Measurements from ENCODE around the gene DTNA.

DTNA gene

DNA sequence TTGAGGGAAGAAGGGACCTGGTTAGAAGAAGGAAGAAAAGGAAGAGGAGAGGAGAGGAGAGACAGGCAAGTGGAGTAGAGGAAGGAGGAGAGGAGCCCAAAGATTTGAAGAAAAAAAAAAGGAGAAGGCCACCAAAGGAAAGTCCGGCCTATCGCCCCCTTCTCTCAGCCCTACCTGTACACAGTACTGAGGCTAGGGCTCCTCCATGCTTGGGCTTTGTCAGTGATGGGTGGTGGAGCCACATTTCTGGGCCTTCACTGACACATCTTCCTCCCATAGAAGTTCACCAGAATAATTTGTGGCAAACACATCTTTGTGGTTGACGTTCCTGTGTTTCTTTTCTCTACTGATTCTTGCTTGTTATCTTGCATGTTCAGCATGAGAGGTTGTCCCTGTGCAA, 125.4 kb downstream of the DTNA start:
- DNase-seq (ENCODE audit: low spot score) = no peak
- in situ Hi-C loops (cut with MboI; ENCODE audit: low sequenced_read_pairs, unreplicated experiment) = no loop called here
- TF ChIP-seq, protein P1, sequence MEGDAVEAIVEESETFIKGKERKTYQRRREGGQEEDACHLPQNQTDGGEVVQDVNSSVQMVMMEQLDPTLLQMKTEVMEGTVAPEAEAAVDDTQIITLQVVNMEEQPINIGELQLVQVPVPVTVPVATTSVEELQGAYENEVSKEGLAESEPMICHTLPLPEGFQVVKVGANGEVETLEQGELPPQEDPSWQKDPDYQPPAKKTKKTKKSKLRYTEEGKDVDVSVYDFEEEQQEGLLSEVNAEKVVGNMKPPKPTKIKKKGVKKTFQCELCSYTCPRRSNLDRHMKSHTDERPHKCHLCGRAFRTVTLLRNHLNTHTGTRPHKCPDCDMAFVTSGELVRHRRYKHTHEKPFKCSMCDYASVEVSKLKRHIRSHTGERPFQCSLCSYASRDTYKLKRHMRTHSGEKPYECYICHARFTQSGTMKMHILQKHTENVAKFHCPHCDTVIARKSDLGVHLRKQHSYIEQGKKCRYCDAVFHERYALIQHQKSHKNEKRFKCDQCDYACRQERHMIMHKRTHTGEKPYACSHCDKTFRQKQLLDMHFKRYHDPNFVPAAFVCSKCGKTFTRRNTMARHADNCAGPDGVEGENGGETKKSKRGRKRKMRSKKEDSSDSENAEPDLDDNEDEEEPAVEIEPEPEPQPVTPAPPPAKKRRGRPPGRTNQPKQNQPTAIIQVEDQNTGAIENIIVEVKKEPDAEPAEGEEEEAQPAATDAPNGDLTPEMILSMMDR (IDR thresholded peaks at IDR 0.05; ENCODE audit: borderline replicate concordance, control extremely low read depth, extremely low read depth, insufficient read depth, missing control alignments) = no peak

DNA sequence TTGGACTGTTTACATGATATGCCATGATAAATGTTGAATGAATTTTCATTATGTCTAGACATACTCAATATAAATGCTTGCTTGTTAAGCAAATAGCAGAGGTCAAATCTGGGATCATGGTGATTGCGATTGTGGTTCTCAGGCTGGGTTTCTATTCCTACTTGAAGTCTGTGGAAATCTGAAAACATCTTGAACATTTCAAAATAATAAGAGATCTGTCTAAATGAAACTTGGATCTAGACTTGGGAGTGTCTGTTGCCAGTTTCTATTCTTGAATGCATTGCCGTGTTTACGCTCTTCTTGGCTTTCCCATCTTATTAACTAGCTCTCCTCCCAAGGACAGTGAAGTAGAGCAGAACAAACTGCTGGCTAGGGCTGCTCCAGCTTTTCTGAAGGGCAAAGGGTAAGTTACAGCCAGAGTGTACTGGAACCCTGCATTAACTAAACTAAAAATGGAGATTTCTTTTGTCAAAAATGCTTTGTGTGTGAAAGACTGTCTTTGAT, 127.7 kb downstream of the DTNA start:
- TF ChIP-seq, protein P1 (IDR thresholded peaks at IDR 0.05; ENCODE audit: borderline replicate concordance, control extremely low read depth, extremely low read depth, insufficient read depth, missing control alignments) = no peak
- in situ Hi-C loops (cut with MboI; ENCODE audit: low sequenced_read_pairs, unreplicated experiment) = no loop called here
- DNase-seq (ENCODE audit: low spot score) = no peak

DNA sequence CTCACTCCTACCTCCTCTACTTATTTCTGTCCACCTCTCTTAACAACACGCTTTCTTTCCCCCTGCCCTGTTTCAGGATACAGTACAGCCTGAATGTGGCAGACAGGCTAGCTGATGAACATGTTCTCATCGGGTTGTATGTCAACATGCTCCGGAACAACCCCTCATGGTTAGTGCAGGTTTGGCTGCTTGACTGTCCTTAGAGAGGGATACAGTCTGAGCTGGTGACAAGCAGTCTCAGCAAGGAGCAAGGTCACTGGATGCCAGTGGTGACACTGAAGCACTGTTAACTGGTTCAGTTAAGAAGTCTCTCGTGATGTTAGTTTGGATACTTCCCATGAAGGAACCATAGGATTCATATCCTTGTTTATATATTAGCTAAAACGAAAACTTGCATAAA, 128.6 kb downstream of the DTNA start:
- TF ChIP-seq, protein P1 (IDR thresholded peaks at IDR 0.05; ENCODE audit: borderline replicate concordance, control extremely low read depth, extremely low read depth, insufficient read depth, missing control alignments) = no peak
- DNase-seq (ENCODE audit: low spot score) = no peak
- in situ Hi-C loops (cut with MboI; ENCODE audit: low sequenced_read_pairs, unreplicated experiment) = no loop called here

DNA sequence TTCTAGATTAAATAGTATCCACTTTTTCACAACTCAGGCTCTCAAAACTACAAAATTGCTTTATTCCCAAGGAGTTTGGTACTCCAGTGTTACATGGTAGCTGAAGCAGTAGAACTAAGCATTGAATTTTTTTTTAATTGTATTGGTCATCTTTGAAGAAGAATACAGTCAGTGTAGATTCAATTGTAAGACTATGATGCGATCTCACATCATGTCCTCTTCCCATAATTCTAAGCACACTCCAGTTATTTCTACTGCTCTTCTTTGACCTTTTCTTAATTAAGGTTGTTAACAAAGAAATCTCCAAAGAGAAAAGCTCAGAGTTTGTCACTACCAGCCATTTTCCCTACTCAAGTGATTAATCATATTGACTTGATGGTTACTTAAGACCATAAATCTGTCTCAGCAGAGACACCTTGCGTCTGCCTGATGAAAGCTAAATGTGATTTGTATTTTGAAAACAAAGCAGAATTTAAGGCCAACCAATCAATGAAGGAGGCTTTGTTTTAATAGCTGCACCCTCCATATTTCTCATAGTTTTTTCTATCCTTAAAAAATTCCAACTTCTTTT, 130.2 kb downstream of the DTNA start:
- TF ChIP-seq, protein P1 (IDR thresholded peaks at IDR 0.05; ENCODE audit: borderline replicate concordance, control extremely low read depth, extremely low read depth, insufficient read depth, missing control alignments) = no peak
- in situ Hi-C loops (cut with MboI; ENCODE audit: low sequenced_read_pairs, unreplicated experiment) = no loop called here
- DNase-seq (ENCODE audit: low spot score) = no peak

DNA sequence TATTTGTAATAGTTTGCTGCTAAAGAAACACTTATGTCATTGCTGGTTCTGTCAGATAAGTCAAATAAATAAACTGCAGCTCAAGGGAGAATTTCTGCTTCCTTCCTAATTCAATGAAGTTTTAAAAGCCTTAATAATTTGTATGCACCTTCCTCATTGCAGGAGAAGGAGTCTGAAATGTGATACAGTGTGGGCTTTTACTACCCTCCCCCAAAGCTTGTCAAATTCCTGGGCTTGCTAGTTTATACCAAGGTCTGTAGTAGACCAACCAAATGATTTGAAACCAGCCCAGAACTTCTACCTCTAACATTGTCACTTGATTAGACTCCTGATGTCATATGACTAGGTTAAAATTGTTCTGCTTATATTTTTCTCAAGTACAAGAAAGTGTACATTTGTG, 131.8 kb downstream of the DTNA start:
- in situ Hi-C loops (cut with MboI; ENCODE audit: low sequenced_read_pairs, unreplicated experiment) = no loop called here
- TF ChIP-seq, protein P1 (IDR thresholded peaks at IDR 0.05; ENCODE audit: borderline replicate concordance, control extremely low read depth, extremely low read depth, insufficient read depth, missing control alignments) = no peak

DNA sequence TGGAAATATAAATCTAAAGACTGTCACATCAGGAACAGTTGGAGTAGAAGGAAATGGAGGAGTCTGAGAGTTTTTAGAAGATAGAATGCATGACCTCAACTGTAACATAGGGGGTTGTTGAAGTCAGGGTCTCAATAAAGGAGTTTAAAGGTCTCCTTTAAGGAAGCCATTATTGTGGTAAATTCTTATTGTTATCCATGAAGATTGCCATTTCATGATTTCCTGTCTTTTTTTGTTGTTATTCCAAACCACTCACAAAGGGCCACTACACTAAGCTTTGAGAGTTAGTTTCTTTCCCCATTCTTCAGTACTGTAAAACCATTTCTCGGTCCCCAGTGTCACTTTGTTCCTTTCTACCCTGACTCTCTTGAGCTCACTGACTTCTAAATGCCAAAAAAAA, 134.0 kb downstream of the DTNA start:
- TF ChIP-seq, protein P1 (IDR thresholded peaks at IDR 0.05; ENCODE audit: borderline replicate concordance, control extremely low read depth, extremely low read depth, insufficient read depth, missing control alignments) = no peak
- in situ Hi-C loops (cut with MboI; ENCODE audit: low sequenced_read_pairs, unreplicated experiment) = no loop called here
- DNase-seq (ENCODE audit: low spot score) = no peak

More for the DNA sequence above, 131.8 kb downstream of the DTNA start:
- DNase-seq (ENCODE audit: low spot score) = no peak

Measured in GM13976 (cell line).